ENCODE data around the gene GSE1.
A peak's percentile ranks its signal among the peaks of the same experiment; 100 is the strongest.

Gene GSE1

GRCh38 chr16:85709766-85710585, 96.9 kb downstream of the GSE1 start:
- no peak for DNase-seq

- no peak for DNase-seq
Observed at GRCh38 chr16:85710732-85711131, 97.6 kb downstream of the GSE1 start.

- no peak for DNase-seq
Observed at GRCh38 chr16:85711982-85712587, 99.0 kb downstream of the GSE1 start.

- no peak for DNase-seq
Observed at GRCh38 chr16:85712801-85713200, 99.7 kb downstream of the GSE1 start.

GRCh38 chr16:85715169-85716021, 102.3 kb downstream of the GSE1 start:
- DNase-seq: no peak

- no peak for DNase-seq
Observed at GRCh38 chr16:85716022-85716679, 103.0 kb downstream of the GSE1 start.

- no peak for DNase-seq
Observed at GRCh38 chr16:85716680-85717038, 103.5 kb downstream of the GSE1 start.

- peak; percentile 66 for DNase-seq
Observed at GRCh38 chr16:85717393-85718152, 104.5 kb downstream of the GSE1 start.

- no peak for DNase-seq
Observed at GRCh38 chr16:85718153-85718477, 105.0 kb downstream of the GSE1 start.

GRCh38 chr16:85718682-85719081, 105.6 kb downstream of the GSE1 start:
- DNase-seq: no peak

GRCh38 chr16:85719605-85720301, 106.6 kb downstream of the GSE1 start:
- DNase-seq: no peak

GRCh38 chr16:85720302-85720637, 107.1 kb downstream of the GSE1 start:
- no peak for DNase-seq

- DNase-seq: no peak
Observed at GRCh38 chr16:85722128-85722893, 109.2 kb downstream of the GSE1 start.

GRCh38 chr16:85724126-85724879, 111.2 kb downstream of the GSE1 start:
- no peak for DNase-seq

- DNase-seq: no peak
Observed at GRCh38 chr16:85724936-85725335, 111.8 kb downstream of the GSE1 start.

Data from CD4-positive, alpha-beta T cell treated with Interleukin-12 subunit alpha and Interleukin-12 subunit beta, for 1 hour (primary cell).